Measurements from ENCODE around the gene ATP9B. TPM values are rescaled to one million over a fixed set of nuclear protein-coding genes. Genes with fewer than 3 reads are reported as not detected.
A peak's percentile ranks its signal among the peaks of the same experiment; 100 is the strongest.

The ATP9B gene
- total RNA-seq, 8 experiments from 2014 or later: 15.6 to 44.1 (median 21.6) TPM

- no peak overlapping the region for H3K27ac ChIP-seq
- 0% methylated on average over 2 to 17 of the region's 83 CpGs; no CpG with 5 or more reads in 6 of the 10 experiments for WGBS, 10 experiments
- peaks cover 5 to 9% of the 10 kb centered on the region in 2 donors for H3K4me1 ChIP-seq (replicated peaks in 1 of 2)
- peak overlapping the region in 4 of 5 donors; percentile 5 to 37 (median 25) for H3K4me3 ChIP-seq
- in situ Hi-C loops (cut with MboI; ENCODE audit: low pct_unique_long_range_greater_than_20kb in 2 of 9, low sequenced_read_pairs in 9 of 9, unreplicated experiment in 9 of 9): loop anchor here in 6 of 9 experiments (25.0 kb wide), 3 partner anchors 143 to 268 kb away; no protein-coding TSS in a partner anchor
- ATAC-seq (replicated peaks in 6 of 8): peak; percentile 54 to 81 (median 68)
These were observed 324.7 kb downstream of the ATP9B start for GRCh38 chr18:79393635-79394533.

DNA sequence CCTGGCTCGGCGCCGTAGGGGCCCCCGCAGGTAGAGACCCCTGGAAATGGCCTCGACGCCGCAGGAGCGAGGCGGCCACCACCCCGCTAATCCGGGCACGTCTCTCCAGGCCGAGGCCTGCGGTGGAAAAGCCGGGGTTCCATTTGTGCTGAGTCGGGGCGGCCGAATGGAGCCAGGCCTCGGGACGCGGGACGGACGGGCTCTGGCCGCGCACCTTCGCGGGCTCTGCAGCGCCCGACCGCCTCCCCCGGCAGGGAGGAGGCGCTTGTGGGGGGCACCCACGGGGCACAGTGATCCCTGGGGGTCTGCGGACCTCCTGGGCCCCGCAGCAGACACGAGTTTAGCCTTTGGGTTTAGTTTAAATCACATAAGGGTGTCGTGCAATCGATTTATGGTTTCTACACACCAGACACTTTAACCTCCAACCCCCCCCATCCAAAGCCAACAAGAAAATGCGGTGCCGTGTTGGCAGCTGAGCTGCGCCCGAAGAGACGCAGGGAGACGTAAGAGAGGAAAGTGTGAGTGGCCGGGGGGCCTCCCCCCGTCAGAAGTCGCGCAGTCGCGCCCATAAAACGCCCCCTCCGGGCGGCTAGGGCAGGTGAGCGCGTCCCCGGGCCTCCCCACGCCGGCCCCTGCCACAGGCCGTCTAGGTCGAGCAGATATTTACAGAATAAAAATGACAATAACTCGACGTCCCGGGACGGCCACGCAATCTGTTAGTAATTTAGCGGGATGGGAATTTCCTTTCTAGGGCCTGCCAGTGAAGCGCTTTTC lies 325.5 kb downstream of the ATP9B start:
- peak in 5 of 8 experiments; percentile 1 to 6 (median 4) for ATAC-seq (replicated peaks in 6 of 8)
- in situ Hi-C loops (cut with MboI; ENCODE audit: low pct_unique_long_range_greater_than_20kb in 2 of 9, low sequenced_read_pairs in 9 of 9, unreplicated experiment in 9 of 9): loop anchor here in 6 of 9 experiments (25.0 kb wide), 3 partner anchors 143 to 268 kb away; no protein-coding TSS in a partner anchor
- H3K4me1 ChIP-seq (replicated peaks in 1 of 2): peaks cover 8 to 9% of the 10 kb centered on the region in 2 donors
- 0 to 12% methylated on average over 3 of the region's 67 CpGs; no CpG with 5 or more reads in 8 of the 10 experiments for WGBS, 10 experiments
- no peak overlapping the region for H3K27ac ChIP-seq
- peak overlapping the region in 4 of 5 donors; percentile 20 to 37 (median 28) for H3K4me3 ChIP-seq

- no CpG with 5 or more reads among the region's 34 CpGs for WGBS, 10 experiments
- Histone ChIP-seq H3K4me3 (peak overlapping the region in 4 of 5 donors; percentile 20 to 37 (median 28)), H3K27ac (no peak overlapping the region), H3K4me1 (replicated peaks in 1 of 2) (peaks cover 9 to 10% of the 10 kb centered on the region in 2 donors)
- peak in 1 of 8 experiments; percentile 5 for ATAC-seq (replicated peaks in 6 of 8)
- in situ Hi-C loops (cut with MboI; ENCODE audit: low pct_unique_long_range_greater_than_20kb in 2 of 9, low sequenced_read_pairs in 9 of 9, unreplicated experiment in 9 of 9): loop anchor here in 6 of 9 experiments (25.0 kb wide), 3 partner anchors 142 to 267 kb away; no protein-coding TSS in a partner anchor
These were observed 326.1 kb downstream of the ATP9B start for GRCh38 chr18:79395308-79395640.

DNA sequence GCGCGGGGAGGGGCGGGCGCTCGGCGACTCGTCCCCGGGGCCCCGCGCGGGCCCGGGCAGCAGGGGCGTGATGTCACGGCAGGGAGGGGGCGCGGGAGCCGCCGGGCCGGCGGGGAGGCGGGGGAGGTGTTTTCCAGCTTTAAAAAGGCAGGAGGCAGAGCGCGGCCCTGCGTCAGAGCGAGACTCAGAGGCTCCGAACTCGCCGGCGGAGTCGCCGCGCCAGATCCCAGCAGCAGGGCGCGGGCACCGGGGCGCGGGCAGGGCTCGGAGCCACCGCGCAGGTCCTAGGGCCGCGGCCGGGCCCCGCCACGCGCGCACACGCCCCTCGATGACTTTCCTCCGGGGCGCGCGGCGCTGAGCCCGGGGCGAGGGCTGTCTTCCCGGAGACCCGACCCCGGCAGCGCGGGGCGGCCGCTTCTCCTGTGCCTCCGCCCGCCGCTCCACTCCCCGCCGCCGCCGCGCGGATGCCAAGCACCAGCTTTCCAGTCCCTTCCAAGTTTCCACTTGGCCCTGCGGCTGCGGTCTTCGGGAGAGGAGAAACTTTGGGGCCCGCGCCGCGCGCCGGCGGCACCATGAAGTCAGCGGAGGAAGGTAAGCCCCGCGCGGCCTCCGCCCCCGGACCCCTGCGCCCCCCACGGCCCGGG lies 326.7 kb downstream of the ATP9B start, which contains the start of gene NFATC1:
Gene NFATC1, plus strand, starts transcription at position 170 of the 644 bp plus-strand sequence. Its CDS starts 295 bp downstream, at position 465.
- in situ Hi-C loops (cut with MboI; ENCODE audit: low pct_unique_long_range_greater_than_20kb in 2 of 9, low sequenced_read_pairs in 9 of 9, unreplicated experiment in 9 of 9): loop anchor here in 6 of 9 experiments (25.0 kb wide), 3 partner anchors 141 to 266 kb away; no protein-coding TSS in a partner anchor
- Histone ChIP-seq H3K4me3 (peak within 1 kb of the TSS; percentile 17 to 46 (median 33)), H3K4me1 (replicated peaks in 1 of 2) (peaks cover 9 to 10% of the 10 kb centered on the region in 2 donors), H3K27ac (no peak within 1 kb of the TSS)
- no CpG with 5 or more reads among the region's 91 CpGs for WGBS, 10 experiments
- ATAC-seq (replicated peaks in 6 of 8): peak; percentile 23 to 80 (median 73)

DNA sequence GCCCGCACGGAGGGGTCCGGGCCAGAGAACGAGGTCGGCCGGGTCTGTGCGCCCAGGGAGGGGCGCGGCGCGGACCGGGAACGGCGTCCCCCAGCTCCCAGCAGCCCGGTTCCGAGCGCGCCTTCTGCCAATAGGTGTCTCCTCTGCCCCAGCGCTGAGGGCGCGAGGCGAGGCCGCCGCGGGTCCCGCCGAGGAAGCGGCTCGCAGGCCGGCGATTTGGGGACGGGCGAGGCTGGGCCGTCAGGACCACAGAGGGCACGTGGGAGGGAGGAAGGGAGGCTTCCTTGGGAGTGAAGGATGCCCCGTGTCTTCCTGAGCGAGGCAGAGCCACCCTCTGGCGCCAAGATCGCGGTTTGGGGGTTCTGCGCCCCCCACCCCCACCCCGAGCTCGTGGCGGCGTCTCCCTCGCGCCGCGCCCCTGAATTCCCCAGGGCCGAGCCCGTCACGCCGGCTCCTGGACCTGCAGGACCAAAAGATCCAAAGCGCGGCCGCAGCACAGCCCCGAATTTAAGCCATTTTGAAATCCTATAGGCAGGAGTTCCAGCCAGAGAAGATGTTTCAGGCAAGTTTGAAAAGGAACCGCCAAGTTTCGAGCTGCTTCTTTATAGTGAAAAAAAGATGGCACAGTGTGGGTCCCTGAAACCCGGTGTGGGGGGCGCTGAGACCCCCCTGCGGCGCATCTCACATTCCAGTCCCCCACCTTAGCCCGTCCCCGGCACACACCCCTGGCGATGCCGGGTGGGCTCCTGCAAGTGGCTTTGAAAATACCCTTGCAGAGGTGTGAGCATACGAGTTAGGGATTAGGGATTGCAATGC lies 327.4 kb downstream of the ATP9B start:
- WGBS, 10 experiments: 0 to 40% (median 0%) methylated on average over 1 to 7 of the region's 68 CpGs; no CpG with 5 or more reads in 7 of the 10 experiments
- no peak overlapping the region for H3K27ac ChIP-seq
- in situ Hi-C loops (cut with MboI; ENCODE audit: low pct_unique_long_range_greater_than_20kb in 2 of 9, low sequenced_read_pairs in 9 of 9, unreplicated experiment in 9 of 9): loop anchor here in 6 of 9 experiments (25.0 kb wide), 3 partner anchors 141 to 266 kb away; no protein-coding TSS in a partner anchor
- ATAC-seq (replicated peaks in 6 of 8): peak in 6 of 8 experiments; percentile 13 to 31 (median 18)
- H3K4me3 ChIP-seq: peak overlapping the region; percentile 17 to 46 (median 33)
- peaks cover 9 to 10% of the 10 kb centered on the region in 2 donors for H3K4me1 ChIP-seq (replicated peaks in 1 of 2)

DNA sequence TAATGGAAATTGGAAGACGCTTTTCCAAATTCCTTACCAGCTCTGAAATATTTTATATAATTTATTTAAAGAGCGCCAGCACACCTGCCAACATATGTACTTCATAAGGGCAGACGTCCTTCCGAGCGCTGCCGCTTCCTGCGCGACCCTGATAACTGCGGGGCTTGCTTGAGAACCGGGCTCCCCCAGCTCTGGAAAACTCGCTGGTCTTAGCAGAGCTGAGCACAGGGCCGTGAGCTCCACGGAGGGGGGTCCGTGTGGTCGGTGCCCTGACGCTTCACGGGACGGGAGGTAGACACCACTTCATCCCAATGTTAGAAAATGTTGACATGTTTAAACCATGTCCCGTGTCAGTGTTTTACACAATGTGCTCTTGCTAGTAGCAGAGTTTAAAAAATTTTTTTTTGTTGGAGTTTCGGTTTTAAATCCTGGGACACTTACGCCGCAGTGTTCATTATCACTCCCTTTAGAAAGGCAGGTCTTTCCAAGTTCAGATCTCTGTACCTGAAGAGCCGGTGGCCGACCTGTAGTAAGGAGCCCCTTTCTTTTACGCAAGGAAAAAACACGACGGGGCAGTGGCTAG lies 328.1 kb downstream of the ATP9B start:
- Histone ChIP-seq H3K4me1 (replicated peaks in 1 of 2) (peaks cover 9 to 10% of the 10 kb centered on the region in 2 donors), H3K4me3 (no peak overlapping the region), H3K27ac (no peak overlapping the region)
- in situ Hi-C loops (cut with MboI; ENCODE audit: low pct_unique_long_range_greater_than_20kb in 2 of 9, low sequenced_read_pairs in 9 of 9, unreplicated experiment in 9 of 9): loop anchor here in 6 of 9 experiments (25.0 kb wide), 3 partner anchors 140 to 265 kb away; no protein-coding TSS in a partner anchor
- 11 to 100% (median 51%) methylated on average over 1 to 24 of the region's 27 CpGs for WGBS, 10 experiments
- no peak for ATAC-seq (replicated peaks in 6 of 8)

GRCh38 chr18:79397830-79398761 lies 328.9 kb downstream of the ATP9B start:
- H3K4me1 ChIP-seq (replicated peaks in 1 of 2): peaks cover 8 to 13% of the 10 kb centered on the region in 2 donors
- in situ Hi-C loops (cut with MboI; ENCODE audit: low pct_unique_long_range_greater_than_20kb in 2 of 9, low sequenced_read_pairs in 9 of 9, unreplicated experiment in 9 of 9): loop anchor here in 6 of 9 experiments (25.0 kb wide), 3 partner anchors 139 to 264 kb away; no protein-coding TSS in a partner anchor
- no peak overlapping the region for H3K27ac ChIP-seq
- 4 to 93% (median 30%) methylated on average over 2 to 17 of the region's 38 CpGs; no CpG with 5 or more reads in 3 of the 10 experiments for WGBS, 10 experiments
- H3K4me3 ChIP-seq: no peak overlapping the region
- no peak for ATAC-seq (replicated peaks in 6 of 8)

DNA sequence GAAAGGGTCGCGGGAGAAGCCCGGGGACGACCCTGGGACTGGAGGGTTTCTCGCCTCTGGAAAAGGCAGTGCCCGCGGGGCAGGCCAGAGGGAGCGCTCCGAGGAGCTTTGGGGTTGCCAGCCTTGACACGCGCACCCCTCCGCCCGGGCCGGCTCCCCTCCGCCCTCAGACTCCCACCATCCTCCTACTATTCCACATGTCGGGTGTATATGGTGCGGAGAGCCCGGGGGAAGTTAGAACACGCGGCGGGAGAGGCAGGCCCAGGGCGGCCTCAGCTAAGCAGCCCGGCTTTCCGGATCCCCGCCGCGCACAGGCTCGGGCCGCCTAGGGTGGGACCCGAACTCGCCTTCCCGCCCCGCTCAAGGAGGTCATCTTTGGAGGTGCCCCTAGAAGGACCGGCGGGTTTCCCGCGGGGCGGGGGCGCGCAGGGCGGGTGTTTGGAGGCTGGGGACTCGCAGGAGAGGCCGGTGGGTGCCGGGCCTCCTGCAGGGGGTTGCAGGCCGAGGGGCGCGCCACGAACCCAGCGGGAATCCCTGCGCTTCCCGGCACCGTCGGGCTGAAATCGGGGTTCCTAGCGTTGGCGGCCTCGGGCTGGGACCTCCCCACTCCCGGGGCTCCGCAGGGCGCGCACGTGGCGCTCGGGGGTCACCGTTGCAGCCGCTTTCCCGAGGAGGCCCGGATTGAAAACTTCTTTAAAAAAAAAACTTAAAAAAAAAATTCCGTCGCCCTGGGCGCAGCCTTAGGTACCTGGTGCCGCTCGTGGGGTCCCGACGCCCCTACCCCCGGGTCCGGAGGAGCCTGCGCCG lies 330.3 kb downstream of the ATP9B start:
- Histone ChIP-seq H3K4me3 (peak overlapping the region in 3 of 5 donors; percentile 28 to 35 (median 34)), H3K4me1 (replicated peaks in 1 of 2) (peaks cover 5 to 22% of the 10 kb centered on the region in 2 donors), H3K27ac (no peak overlapping the region)
- in situ Hi-C loops (cut with MboI; ENCODE audit: low pct_unique_long_range_greater_than_20kb in 2 of 9, low sequenced_read_pairs in 9 of 9, unreplicated experiment in 9 of 9): loop anchor here in 6 of 9 experiments (25.0 kb wide), 3 partner anchors 138 to 263 kb away; no protein-coding TSS in a partner anchor
- 0% methylated on average over 1 to 5 of the region's 79 CpGs; no CpG with 5 or more reads in 8 of the 10 experiments for WGBS, 10 experiments
- no peak for ATAC-seq (replicated peaks in 6 of 8)

GRCh38 chr18:79400091-79400590 lies 330.9 kb downstream of the ATP9B start:
- Histone ChIP-seq H3K4me1 (replicated peaks in 1 of 2) (peaks cover 5 to 23% of the 10 kb centered on the region in 2 donors), H3K4me3 (peak overlapping the region in 4 of 5 donors; percentile 16 to 35 (median 31)), H3K27ac (no peak overlapping the region)
- peak in 1 of 8 experiments; percentile 1 for ATAC-seq (replicated peaks in 6 of 8)
- in situ Hi-C loops (cut with MboI; ENCODE audit: low pct_unique_long_range_greater_than_20kb in 2 of 9, low sequenced_read_pairs in 9 of 9, unreplicated experiment in 9 of 9): loop anchor here in 1 of 9 experiments (25.0 kb wide), 1 partner anchor 137 kb away; no protein-coding TSS in a partner anchor
- no CpG with 5 or more reads among the region's 71 CpGs for WGBS, 10 experiments

Measured in motor neuron (in vitro differentiated cells).